Erythroblast (primary cell): ENCODE results near the gene PSMD13.

ENCODE experiments used
- GATA1 ChIP-seq: IDR thresholded peaks from 2 replicates; pipeline ENCODE4 v1.6.1; 2011; ENCODE audit warnings: low read depth, mild to moderate bottlenecking, control low read depth, low read length, moderate library complexity
- POLR2A ChIP-seq: IDR thresholded peaks from 2 replicates; pipeline ENCODE4 v1.6.1; 2011; ENCODE audit warnings: mild to moderate bottlenecking, low read length

DNA sequence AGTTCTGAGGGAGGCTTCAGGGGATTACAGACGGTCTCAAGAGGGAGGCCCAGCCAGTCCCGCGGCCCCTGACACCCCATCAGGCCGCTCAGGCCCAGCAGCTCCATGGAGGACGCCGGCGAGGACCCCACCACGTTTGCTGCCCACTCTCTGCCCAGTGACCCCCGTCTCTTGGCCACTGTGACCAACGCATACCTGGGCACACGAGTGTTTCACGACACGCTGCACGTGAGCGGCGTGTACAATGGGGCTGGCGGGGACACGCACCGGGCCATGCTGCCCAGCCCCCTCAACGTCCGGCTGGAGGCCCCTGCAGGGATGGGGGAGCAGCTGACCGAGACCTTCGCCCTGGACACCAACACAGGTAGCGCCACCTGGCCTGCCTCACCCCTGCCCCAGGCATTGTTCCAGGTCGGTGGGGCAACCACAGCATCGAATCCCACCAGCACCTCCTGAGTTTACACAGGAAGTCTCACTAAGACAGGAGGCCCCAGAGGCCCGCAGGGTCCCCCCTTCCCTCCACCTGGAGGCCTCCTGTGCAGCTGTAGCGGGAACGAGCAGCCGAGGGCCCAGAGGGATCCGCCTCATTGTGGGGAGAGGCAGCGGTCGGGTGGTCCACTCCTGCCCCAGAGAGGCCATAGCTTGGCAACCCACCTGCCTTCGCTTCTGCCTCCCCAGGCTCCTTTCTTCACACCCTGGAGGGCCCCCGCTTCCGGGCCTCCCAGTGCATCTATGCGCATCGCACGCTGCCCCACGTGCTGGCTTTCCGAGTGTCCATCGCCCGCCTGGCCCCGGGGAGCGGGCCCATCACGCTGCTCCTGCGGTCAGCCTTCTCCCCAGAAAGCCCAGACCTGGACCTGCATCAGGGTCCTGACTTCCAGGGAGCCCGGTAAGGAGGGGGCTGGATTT is 53.2 kb downstream of the PSMD13 start:
- no peak for TF ChIP-seq POLR2A
- TF ChIP-seq GATA1 = no peak
